Ascending aorta (tissue), 2 donors: ENCODE data around the gene GPR153. TPM values are rescaled to one million over a fixed set of nuclear protein-coding genes. Genes with fewer than 3 reads are reported as not detected.
"Not testable (repeated sequence)": the region's sequence is repeated elsewhere in the genome, so short reads cannot be mapped to it uniquely, and the experiment has no call there.

Experiments
- DNase-seq, 2 donors: peaks; one replicate each; pipeline ENCODE4 v3.0.0-alpha.2; 2019; ENCODE audit warnings: low spot score in 2 of 2
- H3K27ac ChIP-seq, 2 donors: fragments of 200-600 bp; sonication (generic); one replicate each; pipeline ENCODE4 v1.5.1; 2016 to 2017; ENCODE audit warnings: mild to moderate bottlenecking in 1 of 2
- H3K27me3 ChIP-seq: fragments of 200-600 bp; sonication (generic); one replicate; pipeline ENCODE4 v1.5.1; 2017
- H3K36me3 ChIP-seq, 2 donors: fragments of 200-600 bp; sonication (generic); one replicate each; pipeline ENCODE4 v1.5.1; 2016
- H3K4me1 ChIP-seq, 2 donors: fragments of 200-600 bp; sonication (generic); one replicate each; pipeline ENCODE4 v1.5.1; 2016 to 2017; ENCODE audit warnings: mild to moderate bottlenecking in 1 of 2
- H3K4me3 ChIP-seq, 2 donors: fragments of 200-600 bp; sonication (generic); one replicate each; pipeline ENCODE4 v1.5.1; 2016 to 2017; ENCODE audit warnings: mild to moderate bottlenecking in 1 of 2
- H3K9me3 ChIP-seq, 2 donors: fragments of 200-600 bp; sonication (generic); one replicate each; pipeline ENCODE4 v1.5.1; 2016
- CTCF ChIP-seq, 3 experiments: fragments of 200-600 bp in 2 of 3; fragments of 450-650 bp in 1 of 3; sonication (generic) in 2 of 3; IDR thresholded peaks; one replicate each; pipeline ENCODE4 v1.5.1; 2016 to 2019; ENCODE audit warnings: antibody characterized with exemption in 3 of 3, mild to moderate bottlenecking in 1 of 3, moderate library complexity in 1 of 3
- intact Hi-C: fragments of 100-400 bp; cut with DNase I; formaldehyde crosslinking; loops from one replicate; pipeline ENCODE4 v1.15.1; 2023
- total RNA-seq: library from RNA; depleted of rRNA; stranded (reverse); fragments of >200 nt; gene quantifications from one replicate; pipeline ENCODE4 v1.1.0, GENCODE V29; 2016

Gene GPR153
- total RNA-seq = 24.3 TPM

DNA sequence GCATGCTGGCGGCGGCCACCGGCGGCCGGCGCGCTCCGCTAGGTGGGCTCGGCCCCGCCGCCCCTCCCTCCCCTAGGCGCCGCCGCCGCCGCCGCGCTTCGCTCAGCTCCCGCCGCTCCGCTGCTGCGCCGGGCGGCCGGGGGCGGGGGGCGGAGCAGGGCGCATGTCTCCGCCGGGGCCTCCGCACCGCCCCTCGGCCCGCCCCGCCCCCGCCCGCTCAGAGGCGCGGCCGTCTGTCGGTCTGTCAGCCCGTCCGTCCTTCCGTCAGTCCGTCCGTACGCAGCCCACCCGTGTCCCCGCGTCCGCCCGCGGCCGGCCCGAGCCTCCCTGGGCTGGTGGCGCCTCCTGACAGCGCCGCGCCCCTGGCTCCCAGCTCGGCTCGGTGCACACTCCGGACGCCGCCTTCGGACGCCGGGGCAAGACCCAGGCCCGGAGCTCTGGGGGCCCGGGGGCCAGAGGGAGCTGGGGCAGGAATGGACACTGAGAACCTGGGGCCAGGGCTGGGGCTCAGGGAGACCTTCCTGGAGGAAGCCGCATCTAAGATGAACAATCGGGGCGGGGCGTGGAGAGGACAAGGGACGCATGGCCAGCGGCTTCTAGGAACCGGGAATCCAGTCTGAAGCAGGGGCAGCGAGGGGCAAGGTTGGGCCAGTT is at the start of gene GPR153:
TSS of gene GPR153 (minus strand) at position 138 of the 654 bp plus-strand sequence. CDS start 6,193 bp downstream, outside the sequence.
- no peaks in the 10 kb centered on the region for H3K9me3 ChIP-seq
- H3K27ac ChIP-seq = no peak within 1 kb of the TSS
- DNase-seq = no peak
- intact Hi-C loops = no loop called here
- no peaks in the 10 kb centered on the region for H3K36me3 ChIP-seq
- no peak for TF ChIP-seq CTCF (IDR thresholded peaks at IDR 0.05)
- H3K27me3 ChIP-seq = peaks cover 7% of the 10 kb centered on the region
- peaks cover 0 to 6% of the 10 kb centered on the region in 2 donors for H3K4me1 ChIP-seq
- peak within 1 kb of the TSS; percentile 64 to 67 for H3K4me3 ChIP-seq

DNA sequence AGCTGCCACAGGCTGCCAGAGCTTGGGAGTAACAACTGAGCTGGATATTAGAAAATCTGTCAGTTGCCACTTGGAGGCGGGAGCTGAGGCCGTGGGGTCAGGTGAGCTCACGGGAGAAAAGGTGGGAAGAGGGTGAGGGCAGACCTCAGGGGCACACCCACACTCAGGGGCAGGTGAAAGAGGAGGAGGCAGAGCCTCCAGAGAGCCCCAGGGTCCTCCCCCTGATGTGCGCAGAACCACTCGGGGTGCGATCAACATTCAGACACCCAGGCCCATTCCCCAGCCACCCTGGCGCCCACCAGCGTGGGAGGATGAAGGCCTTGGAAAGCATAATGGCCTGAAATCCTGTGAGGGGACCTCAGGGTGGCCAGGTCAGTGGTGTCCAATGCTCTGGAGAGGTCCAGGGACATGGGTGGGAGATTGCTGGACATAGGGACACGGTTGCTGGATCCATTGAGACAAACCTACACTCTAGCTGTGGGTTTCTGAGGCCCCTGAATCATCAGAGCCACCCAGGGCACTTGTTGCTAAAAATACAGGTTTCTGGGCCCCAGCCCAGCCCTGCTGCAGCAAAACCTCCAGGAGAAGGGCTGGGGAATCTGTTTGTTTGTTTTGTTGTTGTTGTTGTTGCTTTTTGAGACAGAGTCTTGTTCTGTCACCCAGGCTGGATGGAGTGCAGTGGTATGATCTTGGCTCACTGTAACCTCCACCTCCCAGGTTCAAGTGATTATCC is 49.4 kb upstream of the GPR153 start:
- Histone ChIP-seq H3K27me3 (no peaks in the 10 kb centered on the region), H3K4me3 (no peak overlapping the region), H3K9me3 (no peaks in the 10 kb centered on the region), H3K36me3 (no peaks in the 10 kb centered on the region), H3K27ac (no peak overlapping the region), H3K4me1 (no peaks in the 10 kb centered on the region)
- intact Hi-C loops = no loop called here
- no peak for DNase-seq
- TF ChIP-seq CTCF (IDR thresholded peaks at IDR 0.05) = no peak

- DNase-seq = no peak
- H3K27me3 ChIP-seq = no peaks in the 10 kb centered on the region
- intact Hi-C loops = no loop called here
- H3K36me3 ChIP-seq = no peaks in the 10 kb centered on the region
- no peak overlapping the region for H3K4me3 ChIP-seq
- no peak overlapping the region for H3K27ac ChIP-seq
- H3K9me3 ChIP-seq = no peaks in the 10 kb centered on the region
- no peak for TF ChIP-seq CTCF (IDR thresholded peaks at IDR 0.05)
- no peaks in the 10 kb centered on the region for H3K4me1 ChIP-seq
Observed at GRCh38 chr1:6309564-6309963, 48.7 kb upstream of the GPR153 start.

- Histone ChIP-seq H3K36me3 (no peaks in the 10 kb centered on the region), H3K27me3 (no peaks in the 10 kb centered on the region)
- intact Hi-C loops = no loop called here
Observed at GRCh38 chr1:6308449-6308848, 47.6 kb upstream of the GPR153 start.

DNA sequence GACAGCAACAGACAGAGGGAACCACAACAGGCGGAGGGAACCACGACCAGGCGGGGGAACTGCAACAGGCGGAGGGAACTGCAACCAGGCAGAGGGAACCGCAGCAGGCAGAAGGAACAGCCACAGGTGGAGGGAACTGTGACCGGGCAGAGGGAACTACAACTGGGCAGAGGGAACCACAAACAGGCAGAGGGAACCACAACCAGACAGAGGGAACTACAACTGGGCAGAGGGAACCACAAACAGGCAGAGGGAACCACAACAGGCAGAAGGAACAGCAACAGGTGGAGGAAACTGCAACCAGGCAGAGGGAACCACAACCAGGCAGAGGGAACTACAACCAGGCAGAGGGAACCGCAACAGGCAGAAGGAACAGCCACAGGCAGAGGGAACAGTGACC is 46.8 kb upstream of the GPR153 start:
- H3K27me3 ChIP-seq, H3K4me1 ChIP-seq, DNase-seq, intact Hi-C loops, H3K36me3 ChIP-seq, H3K4me3 ChIP-seq, H3K27ac ChIP-seq, H3K9me3 ChIP-seq: not testable (repeated sequence)

More at GRCh38 chr1:6308449-6308848, 47.6 kb upstream of the GPR153 start:
- no peak for TF ChIP-seq CTCF (IDR thresholded peaks at IDR 0.05)
- no peak for DNase-seq
- no peaks in the 10 kb centered on the region for H3K4me1 ChIP-seq
- H3K9me3 ChIP-seq = no peaks in the 10 kb centered on the region
- no peak overlapping the region for H3K27ac ChIP-seq
- H3K4me3 ChIP-seq = no peak overlapping the region

- Histone ChIP-seq H3K9me3 (no peaks in the 10 kb centered on the region), H3K36me3 (no peaks in the 10 kb centered on the region), H3K4me3 (no peak overlapping the region), H3K27me3 (no peaks in the 10 kb centered on the region), H3K4me1 (no peaks in the 10 kb centered on the region), H3K27ac (no peak overlapping the region)
- DNase-seq = no peak
- intact Hi-C loops = no loop called here
- TF ChIP-seq CTCF (IDR thresholded peaks at IDR 0.05) = no peak
Observed at GRCh38 chr1:6307099-6307498, 46.2 kb upstream of the GPR153 start.
